DND-41 (cell line): ENCODE results near the gene SLC35A5.

Source experiments
- CTCF ChIP-seq: IDR thresholded peaks from 2 replicates; pipeline ENCODE4 v1.5.1; 2012; ENCODE audit warnings: borderline replicate concordance, low read length, moderate library complexity, mild to moderate bottlenecking; ENCODE audit not compliant: poor library complexity, severe bottlenecking; ENCODE audit errors: extremely low read depth
- EZH2 ChIP-seq: IDR thresholded peaks from 3 replicates; pipeline ENCODE4 v1.6.1; 2012; ENCODE audit warnings: borderline replicate concordance, low read depth, mild to moderate bottlenecking, moderate library complexity, low read length, inconsistent platforms; ENCODE audit not compliant: severe bottlenecking

GRCh38 chr3:112579232-112579631 lies 17.4 kb downstream of the SLC35A5 start:
- no peak for TF ChIP-seq CTCF
- no peak for TF ChIP-seq EZH2
